Measurements from ENCODE around the gene LAMA1.
"Not testable (repeated sequence)": the region's sequence is repeated elsewhere in the genome, so short reads cannot be mapped to it uniquely, and the experiment has no call there.

DNA sequence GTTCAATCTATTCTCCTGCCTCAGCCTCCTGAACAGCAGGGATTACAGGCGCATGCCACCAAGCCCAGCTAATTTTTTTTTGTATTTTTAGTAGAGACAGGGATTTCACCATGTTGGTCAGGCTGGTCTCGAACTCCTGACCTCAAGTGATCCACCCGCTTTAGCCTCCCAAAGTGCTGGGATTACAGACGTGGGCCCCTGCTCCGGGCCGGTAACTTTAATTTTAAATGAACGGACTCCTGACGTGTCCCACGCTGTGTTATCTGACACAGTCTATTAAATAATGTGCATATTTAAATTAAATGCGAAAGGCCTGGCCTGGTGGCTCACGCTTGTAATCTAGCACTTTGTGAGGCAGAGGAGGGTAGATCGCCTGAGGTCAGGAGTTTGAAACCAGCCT, 27.3 kb upstream of the LAMA1 start:
- TF ChIP-seq POLR2A (IDR thresholded peaks at IDR 0.05) = not testable (repeated sequence)
- TF ChIP-seq, protein P1, sequence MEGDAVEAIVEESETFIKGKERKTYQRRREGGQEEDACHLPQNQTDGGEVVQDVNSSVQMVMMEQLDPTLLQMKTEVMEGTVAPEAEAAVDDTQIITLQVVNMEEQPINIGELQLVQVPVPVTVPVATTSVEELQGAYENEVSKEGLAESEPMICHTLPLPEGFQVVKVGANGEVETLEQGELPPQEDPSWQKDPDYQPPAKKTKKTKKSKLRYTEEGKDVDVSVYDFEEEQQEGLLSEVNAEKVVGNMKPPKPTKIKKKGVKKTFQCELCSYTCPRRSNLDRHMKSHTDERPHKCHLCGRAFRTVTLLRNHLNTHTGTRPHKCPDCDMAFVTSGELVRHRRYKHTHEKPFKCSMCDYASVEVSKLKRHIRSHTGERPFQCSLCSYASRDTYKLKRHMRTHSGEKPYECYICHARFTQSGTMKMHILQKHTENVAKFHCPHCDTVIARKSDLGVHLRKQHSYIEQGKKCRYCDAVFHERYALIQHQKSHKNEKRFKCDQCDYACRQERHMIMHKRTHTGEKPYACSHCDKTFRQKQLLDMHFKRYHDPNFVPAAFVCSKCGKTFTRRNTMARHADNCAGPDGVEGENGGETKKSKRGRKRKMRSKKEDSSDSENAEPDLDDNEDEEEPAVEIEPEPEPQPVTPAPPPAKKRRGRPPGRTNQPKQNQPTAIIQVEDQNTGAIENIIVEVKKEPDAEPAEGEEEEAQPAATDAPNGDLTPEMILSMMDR (IDR thresholded peaks at IDR 0.05) = not testable (repeated sequence)
